SK-N-SH (cell line): Measurements from ENCODE around the gene ABLIM1. TPM values are rescaled to one million over a fixed set of nuclear protein-coding genes. Genes with fewer than 3 reads are reported as not detected.

Experiments used
- CTCF ChIA-PET: fragments of 300-600, 350-600 bp; formaldehyde crosslinking; extraction: SDS; loops from one replicate; lab custom pipeline; 2021; lab: Yijun Ruan, JAX
- POLR2A ChIA-PET: fragments of 350-600 bp; sonication (Branson Sonifier 250); formaldehyde crosslinking; extraction: SDS; loops from one replicate; lab custom pipeline; 2020; ENCODE audit warnings: antibody characterized with exemption, inconsistent platforms; lab: Yijun Ruan, JAX
- DNase-seq: peaks from one replicate; pipeline ENCODE4 v3.0.0; 2012
- H2AFZ ChIP-seq: fragments of 200-600 bp; sonication (generic); 2 replicates; pipeline ENCODE4 v1.8.1; 2016; ENCODE audit warnings: antibody characterized with exemption, mild to moderate bottlenecking, low read depth
- H3F3A ChIP-seq: fragments of 200-600 bp; sonication (generic); replicated peaks from 2 replicates; pipeline ENCODE3; 2016; ENCODE audit warnings: antibody characterized with exemption, mild to moderate bottlenecking; ENCODE audit not compliant: insufficient read depth
- H3K27ac ChIP-seq, 2 experiments: fragments of 200-500 bp in 1 of 2; fragments of 200-600 bp in 1 of 2; sonication (Bioruptor generic) in 1 of 2; sonication (generic), shearing (Covaris generic) in 1 of 2; 2 replicates each; pipeline versions ENCODE4 v1.5.1 to v1.6.1; 2014 to 2016; ENCODE audit warnings: low read depth in 2 of 2, inconsistent platforms in 1 of 2, low read length in 1 of 2, mild to moderate bottlenecking in 1 of 2, mixed read lengths in 1 of 2
- H3K27me3 ChIP-seq: fragments of 200-600 bp; sonication (generic), shearing (Covaris generic); 2 replicates; pipeline ENCODE4 v1.6.1; 2016; ENCODE audit warnings: mixed run types; ENCODE audit not compliant: insufficient read depth
- H3K36me3 ChIP-seq, 2 experiments: fragments of 200-500 bp in 1 of 2; fragments of 200-600 bp in 1 of 2; sonication (Bioruptor generic) in 1 of 2; sonication (generic) in 1 of 2; replicated peaks in 1 of 2; 2 replicates each; pipeline versions ENCODE3 to v1.5.1; 2014 to 2016; ENCODE audit warnings: low read length in 1 of 2, mild to moderate bottlenecking in 1 of 2; ENCODE audit not compliant: insufficient read depth in 2 of 2, control insufficient read depth in 1 of 2
- H3K4me1 ChIP-seq, 2 experiments: fragments of 200-500 bp in 1 of 2; fragments of 200-600 bp in 1 of 2; sonication (Bioruptor generic) in 1 of 2; sonication (generic), shearing (Covaris generic) in 1 of 2; 2 replicates each; pipeline versions ENCODE4 v1.5.1 to v1.6.1; 2014 to 2016; ENCODE audit warnings: low read depth in 1 of 2, low read length in 1 of 2, mixed run types in 1 of 2; ENCODE audit not compliant: insufficient read depth in 2 of 2, control insufficient read depth in 1 of 2
- H3K4me2 ChIP-seq: fragments of 200-600 bp; sonication (generic), shearing (Covaris generic); 2 replicates; pipeline ENCODE4 v1.6.1; 2017; ENCODE audit warnings: mixed run types
- H3K4me3 ChIP-seq, 2 experiments: fragments of 200-500 bp in 1 of 2; fragments of 200-600 bp in 1 of 2; sonication (Bioruptor generic) in 1 of 2; sonication (generic), shearing (Covaris generic) in 1 of 2; 2 replicates each; pipeline versions ENCODE4 v1.5.1 to v1.8.1; 2014 to 2016; ENCODE audit warnings: low read depth in 2 of 2, inconsistent platforms in 1 of 2, low read length in 1 of 2, mild to moderate bottlenecking in 1 of 2, mixed read lengths in 1 of 2, moderate library complexity in 1 of 2
- H3K79me2 ChIP-seq: fragments of 200-600 bp; sonication (generic); 2 replicates; pipeline ENCODE4 v1.8.1; 2017; ENCODE audit warnings: mild to moderate bottlenecking; ENCODE audit not compliant: insufficient read depth
- H3K9ac ChIP-seq: fragments of 200-600 bp; sonication (generic); 2 replicates; pipeline ENCODE4 v1.6.1; 2017; ENCODE audit warnings: mixed run types
- H3K9me2 ChIP-seq: fragments of 200-600 bp; sonication (generic); 2 replicates; pipeline ENCODE4 v1.6.1; 2017; ENCODE audit warnings: mixed run types
- H3K9me3 ChIP-seq: fragments of 200-600 bp; sonication (generic); 2 replicates; pipeline ENCODE4 v1.6.1; 2017; ENCODE audit warnings: mixed run types, mild to moderate bottlenecking, moderate library complexity
- H4K20me1 ChIP-seq: fragments of 200-600 bp; sonication (generic); 2 replicates; pipeline ENCODE4 v1.6.1; 2017; ENCODE audit warnings: mild to moderate bottlenecking, mixed run types; ENCODE audit not compliant: insufficient read depth
- CTCF ChIP-seq: fragments of 200-600 bp; sonication (generic); IDR thresholded peaks from 2 replicates; pipeline ENCODE4 v1.6.1; 2017; ENCODE audit warnings: antibody characterized with exemption, mild to moderate bottlenecking, moderate library complexity
- FOXM1 ChIP-seq: IDR thresholded peaks from 2 replicates; pipeline ENCODE4 v1.4.0; 2012; ENCODE audit warnings: low read depth, mild to moderate bottlenecking
- GATA2 ChIP-seq: sonication (generic); formaldehyde crosslinking; IDR thresholded peaks from 2 replicates; pipeline ENCODE4 v1.5.0; 2020; ENCODE audit warnings: mild to moderate bottlenecking, missing genetic modification reagents
- IRF3 ChIP-seq: fragments of 150-350 bp; IDR thresholded peaks from 2 replicates; pipeline ENCODE4 v1.6.1; 2016; ENCODE audit warnings: mild to moderate bottlenecking, low read depth, low read length
- MAX ChIP-seq: IDR thresholded peaks from 2 replicates; pipeline ENCODE4 v1.4.0; 2012; ENCODE audit warnings: low read depth
- MXI1 ChIP-seq: IDR thresholded peaks from 2 replicates; pipeline ENCODE4 v1.6.1; 2012; ENCODE audit warnings: mild to moderate bottlenecking, low read depth, low read length, improper control_type of control experiment
- NFIC ChIP-seq: IDR thresholded peaks from 2 replicates; pipeline ENCODE4 v1.4.0; 2012; ENCODE audit warnings: borderline replicate concordance
- PBX3 ChIP-seq: IDR thresholded peaks from 2 replicates; pipeline ENCODE4; 2012
- POLR2AphosphoS5 ChIP-seq: IDR thresholded peaks from 2 replicates; pipeline ENCODE4 v1.6.1; 2012; ENCODE audit warnings: low read depth, low read length
- RCOR1 ChIP-seq: fragments of 150-350 bp; IDR thresholded peaks from 2 replicates; pipeline ENCODE4 v1.6.1; 2017; ENCODE audit warnings: antibody characterized with exemption, low read length
- RFX5 ChIP-seq: IDR thresholded peaks from 2 replicates; pipeline ENCODE4 v1.6.1; 2012; ENCODE audit warnings: mild to moderate bottlenecking, improper control_type of control experiment, low read length
- RXRA ChIP-seq: IDR thresholded peaks from 2 replicates; pipeline ENCODE4 v1.4.0; 2012; ENCODE audit warnings: low read depth, mild to moderate bottlenecking, borderline replicate concordance
- ZBTB33 ChIP-seq: IDR thresholded peaks from 2 replicates; pipeline ENCODE4 v1.4.0; 2012; ENCODE audit warnings: low read depth, borderline replicate concordance
- WGBS: methylation state at CpG from one replicate; pipeline ENCODE4 v1.1.6; 2017; ENCODE audit warnings: low lambda C conversion rate; 5-methylcytosine and 5-hydroxymethylcytosine counted together
- polyA plus RNA-seq, 3 experiments: library from polyadenylated mRNA; depleted of rRNA; stranded (reverse); fragments of >200 nt; gene quantifications; 2 replicates each; pipeline ENCODE4 v1.2.3, GENCODE V29; 2012

ABLIM1 gene
- polyA plus RNA-seq, 1 of the 3 experiments (the other 2 are of a cell fraction): 16.1 TPM

GRCh38 chr10:114408112-114408967 lies 249.7 kb downstream of the ABLIM1 start:
- ChIA-PET POLR2A (no interaction called here), CTCF (interaction anchor here (0.8 to 2.2 kb wide), 4 partner anchors 11 to 268 kb away, joined by 3 to 9 read pairs (median 4); no protein-coding TSS in a partner anchor)
- Histone ChIP-seq H3K9ac (no peak overlapping the region), H3K27ac (no peak overlapping the region), H3K9me3 (no peaks in the 10 kb centered on the region), H4K20me1 (no peaks in the 10 kb centered on the region), H3K27me3 (peaks cover 18% of the 10 kb centered on the region; the same call in 1 of the 2 replicates), H3K4me1 (peaks cover 0 to 7% of the 10 kb centered on the region in 2 experiments; a peak in 1 of 4 replicates), H3K36me3 (no peaks in the 10 kb centered on the region), H3K79me2 (no peaks in the 10 kb centered on the region), H3K4me3 (no peak overlapping the region), H3F3A (no peaks in the 10 kb centered on the region), H3K9me2 (no peaks in the 10 kb centered on the region), H2AFZ (no peak overlapping the region), H3K4me2 (no peak overlapping the region)
- DNase-seq: no peak
- WGBS: 78% methylated on average over 12 of the region's 12 CpGs
- TF ChIP-seq MXI1 (no peak), RFX5 (no peak), IRF3 (no peak), MAX (no peak), FOXM1 (no peak), CTCF (no peak), POLR2AphosphoS5 (no peak), GATA2 (CRISPR knock-in tag) (no peak), ZBTB33 (no peak)

- ChIA-PET CTCF (interaction anchor here (2.2 to 4.3 kb wide), 2 partner anchors 102 to 103 kb away, joined by 9 to 30 read pairs; no protein-coding TSS in a partner anchor), POLR2A (no interaction called here)
- H3K79me2 ChIP-seq: no peaks in the 10 kb centered on the region
- H3K9me3 ChIP-seq: no peaks in the 10 kb centered on the region
- H3K27me3 ChIP-seq: peaks cover 27% of the 10 kb centered on the region; the same call in 1 of the 2 replicates
- no peaks in the 10 kb centered on the region for H3F3A ChIP-seq
- H2AFZ ChIP-seq: no peak overlapping the region
- H3K9me2 ChIP-seq: no peaks in the 10 kb centered on the region
- no peak for TF ChIP-seq RCOR1
- TF ChIP-seq PBX3: no peak
- no peak for TF ChIP-seq NFIC
- TF ChIP-seq RXRA: no peak
- TF ChIP-seq GATA2 (CRISPR knock-in tag): no peak
- no peak for TF ChIP-seq CTCF
- TF ChIP-seq, all 33 proteins: peak for 0
- H3K4me2 ChIP-seq: no peak overlapping the region
- H3K27ac ChIP-seq: no peak overlapping the region
- no peak for DNase-seq
- no peak overlapping the region for H3K4me3 ChIP-seq
- WGBS: 56% methylated on average over 1 of the region's 1 CpG
- H3K9ac ChIP-seq: no peak overlapping the region
- H4K20me1 ChIP-seq: no peaks in the 10 kb centered on the region
- peaks cover 0 to 7% of the 10 kb centered on the region in 2 experiments; a peak in 1 of 4 replicates for H3K4me1 ChIP-seq
- H3K36me3 ChIP-seq: no peaks in the 10 kb centered on the region
Measured at GRCh38 chr10:114406455-114406854, 251.6 kb downstream of the ABLIM1 start.
